ENCODE data around the gene RGPD8. TPM values are rescaled to one million over a fixed set of nuclear protein-coding genes. Genes with fewer than 3 reads are reported as not detected.
A peak's percentile ranks its signal among the peaks of the same experiment; 100 is the strongest.
"Not testable (repeated sequence)": the region's sequence is repeated elsewhere in the genome, so short reads cannot be mapped to it uniquely, and the experiment has no call there.

RGPD8 gene
- polyA plus RNA-seq: 6.8 and 12.0 TPM in 2 replicates
- 36.5 and 37.3 TPM in 2 replicates for polyA minus RNA-seq

DNA sequence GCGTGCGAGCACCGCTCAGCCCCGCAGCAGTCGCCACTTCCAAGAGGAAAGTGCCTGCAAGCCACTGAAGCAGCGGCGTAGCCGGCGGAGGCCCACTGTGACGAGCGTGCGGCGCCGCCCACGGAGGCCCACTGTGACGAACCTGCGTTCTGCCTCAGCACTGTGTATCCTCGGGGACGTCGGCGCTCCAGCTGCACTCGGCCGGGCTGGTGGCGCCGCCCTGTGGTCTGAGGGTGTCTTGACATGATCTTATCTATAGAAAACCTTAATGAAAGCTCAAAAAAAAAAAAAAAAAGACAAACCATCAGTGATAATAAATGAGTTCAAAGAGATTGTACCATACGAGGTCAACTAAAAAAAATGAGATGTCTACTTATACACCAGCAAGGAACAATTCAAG lies at the start of gene RGPD8:
Gene RGPD8, minus strand, starts transcription at position 166 of the 400 bp plus-strand sequence. CDS start 192 bp downstream, outside the sequence.
- TF ChIP-seq RAD21 (conservative IDR thresholded peaks at IDR 0.05): peak; percentile 51
- TF ChIP-seq, protein P1, sequence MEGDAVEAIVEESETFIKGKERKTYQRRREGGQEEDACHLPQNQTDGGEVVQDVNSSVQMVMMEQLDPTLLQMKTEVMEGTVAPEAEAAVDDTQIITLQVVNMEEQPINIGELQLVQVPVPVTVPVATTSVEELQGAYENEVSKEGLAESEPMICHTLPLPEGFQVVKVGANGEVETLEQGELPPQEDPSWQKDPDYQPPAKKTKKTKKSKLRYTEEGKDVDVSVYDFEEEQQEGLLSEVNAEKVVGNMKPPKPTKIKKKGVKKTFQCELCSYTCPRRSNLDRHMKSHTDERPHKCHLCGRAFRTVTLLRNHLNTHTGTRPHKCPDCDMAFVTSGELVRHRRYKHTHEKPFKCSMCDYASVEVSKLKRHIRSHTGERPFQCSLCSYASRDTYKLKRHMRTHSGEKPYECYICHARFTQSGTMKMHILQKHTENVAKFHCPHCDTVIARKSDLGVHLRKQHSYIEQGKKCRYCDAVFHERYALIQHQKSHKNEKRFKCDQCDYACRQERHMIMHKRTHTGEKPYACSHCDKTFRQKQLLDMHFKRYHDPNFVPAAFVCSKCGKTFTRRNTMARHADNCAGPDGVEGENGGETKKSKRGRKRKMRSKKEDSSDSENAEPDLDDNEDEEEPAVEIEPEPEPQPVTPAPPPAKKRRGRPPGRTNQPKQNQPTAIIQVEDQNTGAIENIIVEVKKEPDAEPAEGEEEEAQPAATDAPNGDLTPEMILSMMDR (IDR thresholded peaks at IDR 0.05; ENCODE audit: poor library complexity, severe bottlenecking): peak; percentile 56
- peak; percentile 50 for TF ChIP-seq SMC3 (conservative IDR thresholded peaks at IDR 0.05; ENCODE audit: poor library complexity)
- not testable (repeated sequence) for H3K79me2 ChIP-seq (replicated peaks; ENCODE audit: insufficient read depth, low read length); H3K27me3 ChIP-seq (ENCODE audit: insufficient read depth, low read depth, low read length); H3K4me3 ChIP-seq (ENCODE audit: low read length); H3K9ac ChIP-seq (ENCODE audit: low read length); H3K9me2 ChIP-seq (ENCODE audit: insufficient read depth, low read length); H3F3A ChIP-seq (ENCODE audit: insufficient read depth, low read length, poor library complexity, severe bottlenecking); H3K27ac ChIP-seq (ENCODE audit: low read length); H3K36me3 ChIP-seq (ENCODE audit: insufficient read depth, low read length); H3K9me3 ChIP-seq (ENCODE audit: low read length); H2AFZ ChIP-seq (ENCODE audit: low read depth, low read length); H4K20me1 ChIP-seq (ENCODE audit: insufficient read depth); H3K4me2 ChIP-seq (ENCODE audit: low read length)

DNA sequence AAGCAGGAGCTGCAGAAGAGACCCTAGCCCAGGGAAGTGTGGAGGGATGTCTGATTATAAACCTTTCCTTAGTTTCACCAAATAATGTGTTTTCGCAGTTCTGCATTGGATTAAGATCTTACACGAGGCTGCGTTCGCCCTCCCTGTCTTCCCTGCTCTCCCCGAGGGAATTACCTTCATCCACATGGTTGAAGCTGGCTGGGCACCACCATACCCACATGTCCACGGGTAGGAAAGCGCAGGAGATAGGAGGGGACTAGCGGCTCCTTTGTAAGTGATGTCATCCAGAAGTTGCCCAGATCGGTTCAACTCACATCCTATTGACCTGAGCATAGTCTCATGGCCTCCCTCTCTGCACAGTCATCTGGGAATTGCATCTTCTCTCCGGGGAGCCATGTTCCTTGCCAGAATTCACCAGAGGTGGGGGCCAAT lies 49.6 kb upstream of the RGPD8 start:
- H3K27me3 ChIP-seq (ENCODE audit: insufficient read depth, low read depth, low read length): no peaks in the 10 kb centered on the region
- H3K4me3 ChIP-seq (ENCODE audit: low read length): peak overlapping the region; percentile 96
- H3K4me2 ChIP-seq (ENCODE audit: low read length): peak overlapping the region; percentile 98
- peaks cover 4% of the 10 kb centered on the region for H3F3A ChIP-seq (ENCODE audit: insufficient read depth, low read length, poor library complexity, severe bottlenecking)
- H3K9ac ChIP-seq (ENCODE audit: low read length): peak overlapping the region; percentile 79
- peak overlapping the region; percentile 69 for H2AFZ ChIP-seq (ENCODE audit: low read depth, low read length)
- H3K79me2 ChIP-seq (replicated peaks; ENCODE audit: insufficient read depth, low read length): peaks cover 44% of the 10 kb centered on the region
- TF ChIP-seq, protein P2, sequence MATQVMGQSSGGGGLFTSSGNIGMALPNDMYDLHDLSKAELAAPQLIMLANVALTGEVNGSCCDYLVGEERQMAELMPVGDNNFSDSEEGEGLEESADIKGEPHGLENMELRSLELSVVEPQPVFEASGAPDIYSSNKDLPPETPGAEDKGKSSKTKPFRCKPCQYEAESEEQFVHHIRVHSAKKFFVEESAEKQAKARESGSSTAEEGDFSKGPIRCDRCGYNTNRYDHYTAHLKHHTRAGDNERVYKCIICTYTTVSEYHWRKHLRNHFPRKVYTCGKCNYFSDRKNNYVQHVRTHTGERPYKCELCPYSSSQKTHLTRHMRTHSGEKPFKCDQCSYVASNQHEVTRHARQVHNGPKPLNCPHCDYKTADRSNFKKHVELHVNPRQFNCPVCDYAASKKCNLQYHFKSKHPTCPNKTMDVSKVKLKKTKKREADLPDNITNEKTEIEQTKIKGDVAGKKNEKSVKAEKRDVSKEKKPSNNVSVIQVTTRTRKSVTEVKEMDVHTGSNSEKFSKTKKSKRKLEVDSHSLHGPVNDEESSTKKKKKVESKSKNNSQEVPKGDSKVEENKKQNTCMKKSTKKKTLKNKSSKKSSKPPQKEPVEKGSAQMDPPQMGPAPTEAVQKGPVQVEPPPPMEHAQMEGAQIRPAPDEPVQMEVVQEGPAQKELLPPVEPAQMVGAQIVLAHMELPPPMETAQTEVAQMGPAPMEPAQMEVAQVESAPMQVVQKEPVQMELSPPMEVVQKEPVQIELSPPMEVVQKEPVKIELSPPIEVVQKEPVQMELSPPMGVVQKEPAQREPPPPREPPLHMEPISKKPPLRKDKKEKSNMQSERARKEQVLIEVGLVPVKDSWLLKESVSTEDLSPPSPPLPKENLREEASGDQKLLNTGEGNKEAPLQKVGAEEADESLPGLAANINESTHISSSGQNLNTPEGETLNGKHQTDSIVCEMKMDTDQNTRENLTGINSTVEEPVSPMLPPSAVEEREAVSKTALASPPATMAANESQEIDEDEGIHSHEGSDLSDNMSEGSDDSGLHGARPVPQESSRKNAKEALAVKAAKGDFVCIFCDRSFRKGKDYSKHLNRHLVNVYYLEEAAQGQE (IDR thresholded peaks at IDR 0.05; ENCODE audit: borderline replicate concordance): no peak
- TF ChIP-seq POLR2AphosphoS5 (IDR thresholded peaks at IDR 0.05) (peak; percentile 42), EZH2 (IDR thresholded peaks at IDR 0.05; ENCODE audit: borderline replicate concordance, insufficient read depth, low read length, poor library complexity, severe bottlenecking) (no peak), SMC3 (conservative IDR thresholded peaks at IDR 0.05; ENCODE audit: poor library complexity) (no peak), MXI1 (conservative IDR thresholded peaks at IDR 0.05; ENCODE audit: poor library complexity, severe bottlenecking) (peak; percentile 73), EP300 (conservative IDR thresholded peaks at IDR 0.05; ENCODE audit: poor library complexity, severe bottlenecking) (no peak), TAF1 (IDR thresholded peaks at IDR 0.05; ENCODE audit: low read depth) (no peak)
- TF ChIP-seq, protein P1 (IDR thresholded peaks at IDR 0.05; ENCODE audit: poor library complexity, severe bottlenecking): no peak
- H4K20me1 ChIP-seq (ENCODE audit: insufficient read depth): no peaks in the 10 kb centered on the region
- peaks cover 14% of the 10 kb centered on the region for H3K36me3 ChIP-seq (ENCODE audit: insufficient read depth, low read length)
- no peaks in the 10 kb centered on the region for H3K9me3 ChIP-seq (ENCODE audit: low read length)
- H3K9me2 ChIP-seq (ENCODE audit: insufficient read depth, low read length): no peaks in the 10 kb centered on the region
- peak overlapping the region; percentile 73 for H3K27ac ChIP-seq (ENCODE audit: low read length)

All from neural cell (in vitro differentiated cells).